H1 (cell line): Measurements from ENCODE around the gene ABHD11.

Source experiments
- EGR1 ChIP-seq: IDR thresholded peaks from 2 replicates; pipeline ENCODE4 v1.6.1; 2011; ENCODE audit warnings: low read depth, low read length, borderline replicate concordance
- EP300 ChIP-seq, 2 experiments: IDR thresholded peaks; 1 replicate in 1 of 2; 2 replicates in 1 of 2; pipeline ENCODE4 v1.6.1; 2011 to 2012; ENCODE audit warnings: low read depth in 2 of 2, low read length in 2 of 2, mild to moderate bottlenecking in 2 of 2, borderline replicate concordance in 1 of 2, inconsistent platforms in 1 of 2, moderate library complexity in 1 of 2
- EZH2 ChIP-seq: fragments of 200-600 bp; sonication (generic); IDR thresholded peaks from 2 replicates; pipeline ENCODE4 v1.7.1; 2012; ENCODE audit warnings: low read depth, mild to moderate bottlenecking, moderate library complexity, low read length, inconsistent platforms; ENCODE audit not compliant: severe bottlenecking
- FOSL1 ChIP-seq: IDR thresholded peaks from 2 replicates; pipeline ENCODE4 v1.6.1; 2011; ENCODE audit warnings: mild to moderate bottlenecking, low read depth, low read length, moderate library complexity; ENCODE audit not compliant: insufficient read depth
- HDAC6 ChIP-seq: IDR thresholded peaks from one replicate; pipeline ENCODE4 v1.7.1; 2012; ENCODE audit warnings: low read depth, mild to moderate bottlenecking, inconsistent platforms, low read length, moderate library complexity
- POLR2A ChIP-seq, 2 experiments: IDR thresholded peaks; 1 replicate in 1 of 2; 2 replicates in 1 of 2; pipeline ENCODE4 v1.6.1; 2011; ENCODE audit warnings: low read depth in 2 of 2, low read length in 2 of 2, mild to moderate bottlenecking in 2 of 2; ENCODE audit errors: control extremely low read depth in 1 of 2
- POLR2AphosphoS5 ChIP-seq: IDR thresholded peaks from 2 replicates; pipeline ENCODE4 v1.6.1; 2011; ENCODE audit warnings: low read depth, low read length
- RFX5 ChIP-seq: IDR thresholded peaks from 2 replicates; pipeline ENCODE4 v1.6.1; 2011; ENCODE audit warnings: low read depth, low read length, improper control_type of control experiment, borderline replicate concordance
- TF ChIP-seq, protein P1 (sequence below): IDR thresholded peaks from 2 replicates; pipeline ENCODE4 v1.6.1; 2011; ENCODE audit warnings: low read depth, mild to moderate bottlenecking, low read length; ENCODE audit not compliant: insufficient read depth
- TF ChIP-seq, protein P2 (sequence below): IDR thresholded peaks from 2 replicates; pipeline ENCODE4 v1.6.1; 2012; ENCODE audit warnings: inconsistent platforms
- TF ChIP-seq, protein P3 (sequence below), 3 experiments: IDR thresholded peaks; 1 replicate in 2 of 3; 2 replicates in 1 of 3; pipeline versions ENCODE4 v1.5.1 to v1.6.1; 2011; ENCODE audit warnings: low read length in 3 of 3, mild to moderate bottlenecking in 3 of 3, inconsistent platforms in 2 of 3, low read depth in 1 of 3, moderate library complexity in 1 of 3; ENCODE audit not compliant: insufficient read depth in 1 of 3; ENCODE audit errors: control extremely low read depth in 1 of 3

DNA sequence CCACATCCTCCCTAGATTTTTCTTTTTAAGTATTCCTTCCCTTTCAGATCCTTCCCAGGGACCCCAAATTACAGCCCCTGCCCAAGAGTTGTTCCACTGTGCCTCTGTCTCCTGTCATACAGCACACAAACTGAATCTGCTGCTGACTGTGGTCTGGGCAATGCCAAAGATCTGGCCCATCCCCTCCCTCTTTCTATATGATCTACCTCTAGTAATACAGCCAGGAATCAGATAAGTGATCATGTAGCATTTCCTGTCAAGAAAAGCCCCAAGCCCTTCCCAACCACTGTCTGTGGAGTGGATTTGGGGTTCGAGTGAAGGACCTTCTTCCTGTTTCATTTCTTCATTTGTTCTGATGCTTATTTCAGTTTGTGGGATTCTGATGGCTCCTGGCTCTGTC lies 25.8 kb downstream of the ABHD11 start:
- TF ChIP-seq, protein P1, sequence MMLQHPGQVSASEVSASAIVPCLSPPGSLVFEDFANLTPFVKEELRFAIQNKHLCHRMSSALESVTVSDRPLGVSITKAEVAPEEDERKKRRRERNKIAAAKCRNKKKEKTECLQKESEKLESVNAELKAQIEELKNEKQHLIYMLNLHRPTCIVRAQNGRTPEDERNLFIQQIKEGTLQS = no peak
- TF ChIP-seq POLR2A (IDR thresholded peaks at IDR 0.05; ENCODE audit: control extremely low read depth in 1 of 2, low read depth in 2 of 2, low read length in 2 of 2) (no peak), RFX5 (no peak), EP300 (IDR thresholded peaks at IDR 0.05; ENCODE audit: borderline replicate concordance in 1 of 2, low read depth in 2 of 2, low read length in 2 of 2) (no peak), EZH2 (no peak), EGR1 (no peak), POLR2AphosphoS5 (no peak), HDAC6 (no peak), FOSL1 (no peak)
- TF ChIP-seq, protein P2, sequence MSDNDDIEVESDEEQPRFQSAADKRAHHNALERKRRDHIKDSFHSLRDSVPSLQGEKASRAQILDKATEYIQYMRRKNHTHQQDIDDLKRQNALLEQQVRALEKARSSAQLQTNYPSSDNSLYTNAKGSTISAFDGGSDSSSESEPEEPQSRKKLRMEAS = no peak
- TF ChIP-seq, protein P3, sequence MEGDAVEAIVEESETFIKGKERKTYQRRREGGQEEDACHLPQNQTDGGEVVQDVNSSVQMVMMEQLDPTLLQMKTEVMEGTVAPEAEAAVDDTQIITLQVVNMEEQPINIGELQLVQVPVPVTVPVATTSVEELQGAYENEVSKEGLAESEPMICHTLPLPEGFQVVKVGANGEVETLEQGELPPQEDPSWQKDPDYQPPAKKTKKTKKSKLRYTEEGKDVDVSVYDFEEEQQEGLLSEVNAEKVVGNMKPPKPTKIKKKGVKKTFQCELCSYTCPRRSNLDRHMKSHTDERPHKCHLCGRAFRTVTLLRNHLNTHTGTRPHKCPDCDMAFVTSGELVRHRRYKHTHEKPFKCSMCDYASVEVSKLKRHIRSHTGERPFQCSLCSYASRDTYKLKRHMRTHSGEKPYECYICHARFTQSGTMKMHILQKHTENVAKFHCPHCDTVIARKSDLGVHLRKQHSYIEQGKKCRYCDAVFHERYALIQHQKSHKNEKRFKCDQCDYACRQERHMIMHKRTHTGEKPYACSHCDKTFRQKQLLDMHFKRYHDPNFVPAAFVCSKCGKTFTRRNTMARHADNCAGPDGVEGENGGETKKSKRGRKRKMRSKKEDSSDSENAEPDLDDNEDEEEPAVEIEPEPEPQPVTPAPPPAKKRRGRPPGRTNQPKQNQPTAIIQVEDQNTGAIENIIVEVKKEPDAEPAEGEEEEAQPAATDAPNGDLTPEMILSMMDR (IDR thresholded peaks at IDR 0.05; ENCODE audit: control extremely low read depth in 1 of 3, insufficient read depth in 1 of 3, low read depth in 1 of 3, low read length in 3 of 3) = no peak
